Right lobe of liver (tissue), 4 donors: ENCODE data around the gene CUTC.

Experiments
- CTCF ChIP-seq, 4 donors: fragments of 200-600 bp in 3 of 4; fragments of 450-650 bp in 1 of 4; IDR thresholded peaks; one replicate each; pipeline versions ENCODE4 v1.5.1 to v1.8.0; 2016 to 2022; ENCODE audit warnings: antibody characterized with exemption in 4 of 4, mild to moderate bottlenecking in 2 of 4
- POLR2A ChIP-seq: fragments of 450-650 bp; IDR thresholded peaks from one replicate; pipeline ENCODE4 v1.6.1; 2017; ENCODE audit warnings: antibody characterized with exemption, mild to moderate bottlenecking
- donor health status: DM: no; HTN: no; CAD: no.
- donor health status: DM: no; HTN: no; CAD: no.
- donor health status: DM: no; HTN: yes; CAD: no.

GRCh38 chr10:99758211-99758891 lies 26.3 kb downstream of the CUTC start:
- TF ChIP-seq CTCF (IDR thresholded peaks at IDR 0.05), result no peak
- no peak for TF ChIP-seq POLR2A
